Amniotic stem cell (primary cell): ENCODE data around the gene ZMPSTE24.
"Not testable (repeated sequence)": the region's sequence is repeated elsewhere in the genome, so short reads cannot be mapped to it uniquely, and the experiment has no call there.

Experiments used
- DNase-seq: peaks from one replicate; lab custom pipeline; 2025; lab: John Stamatoyannopoulos, UW

The ZMPSTE24 gene

DNA sequence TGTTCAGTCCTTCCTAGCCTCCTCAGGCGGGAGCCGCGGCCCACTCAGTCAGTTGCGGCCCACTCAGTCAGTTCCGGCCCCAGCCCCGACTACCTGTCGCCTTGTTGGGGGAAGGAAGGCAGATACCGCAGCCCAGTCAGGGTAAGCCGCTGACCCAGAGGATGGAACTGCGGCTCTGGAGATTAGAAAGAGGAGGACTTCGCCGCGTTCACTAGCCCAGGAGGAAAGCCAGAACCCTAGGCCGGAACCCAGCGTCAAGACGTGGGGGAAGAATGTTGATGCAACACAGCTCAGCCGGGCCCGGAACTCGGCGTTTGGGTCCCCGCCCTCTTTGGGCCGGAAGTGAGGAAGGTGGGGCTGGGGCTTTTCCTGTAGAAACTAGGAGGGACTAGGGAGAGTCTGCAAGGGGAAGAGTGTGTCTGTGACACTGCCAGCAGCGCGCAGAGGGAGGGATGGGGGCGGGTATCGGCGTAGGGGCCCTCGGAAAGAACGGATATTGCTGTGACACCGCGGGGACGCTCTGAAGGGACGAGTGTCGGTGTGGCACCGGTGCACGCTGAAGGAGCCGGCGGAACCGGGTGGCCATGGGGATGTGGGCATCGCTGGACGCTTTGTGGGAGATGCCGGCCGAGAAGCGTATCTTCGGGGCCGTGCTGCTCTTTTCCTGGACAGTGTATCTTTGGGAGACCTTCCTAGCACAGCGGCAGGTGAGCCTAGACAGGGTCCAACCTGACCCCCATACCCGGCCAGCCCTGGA lies at the start of gene ZMPSTE24:
ZMPSTE24 (plus strand) TSS at position 549 of the 757 bp plus-strand sequence; CDS start at position 585, 36 bp downstream.
- peak; percentile 91 for DNase-seq

- DNase-seq = no peak
These were observed 47.4 kb upstream of the ZMPSTE24 start for GRCh38 chr1:40210511-40211204.

DNA sequence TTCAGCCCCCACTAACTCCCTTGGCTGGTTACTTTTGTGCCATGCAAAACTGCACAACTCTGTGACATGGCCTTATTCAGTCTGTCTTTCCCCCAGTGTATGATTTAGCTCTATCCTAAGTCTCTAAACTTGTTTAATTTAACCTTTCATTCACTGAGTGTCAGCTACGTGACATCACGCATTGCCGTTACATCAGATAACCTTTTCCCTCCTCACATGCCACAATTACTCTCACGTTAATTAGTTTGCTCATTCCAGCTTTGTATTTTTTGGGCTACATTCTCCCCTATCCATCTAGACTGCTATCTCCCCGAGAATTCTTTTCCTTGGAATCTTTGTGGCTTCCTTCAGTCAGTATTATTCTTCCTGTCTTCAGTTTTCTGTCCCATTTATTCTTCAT lies 39.7 kb upstream of the ZMPSTE24 start:
- no peak for DNase-seq

GRCh38 chr1:40221471-40221905 lies 36.5 kb upstream of the ZMPSTE24 start:
- not testable (repeated sequence) for DNase-seq

DNA sequence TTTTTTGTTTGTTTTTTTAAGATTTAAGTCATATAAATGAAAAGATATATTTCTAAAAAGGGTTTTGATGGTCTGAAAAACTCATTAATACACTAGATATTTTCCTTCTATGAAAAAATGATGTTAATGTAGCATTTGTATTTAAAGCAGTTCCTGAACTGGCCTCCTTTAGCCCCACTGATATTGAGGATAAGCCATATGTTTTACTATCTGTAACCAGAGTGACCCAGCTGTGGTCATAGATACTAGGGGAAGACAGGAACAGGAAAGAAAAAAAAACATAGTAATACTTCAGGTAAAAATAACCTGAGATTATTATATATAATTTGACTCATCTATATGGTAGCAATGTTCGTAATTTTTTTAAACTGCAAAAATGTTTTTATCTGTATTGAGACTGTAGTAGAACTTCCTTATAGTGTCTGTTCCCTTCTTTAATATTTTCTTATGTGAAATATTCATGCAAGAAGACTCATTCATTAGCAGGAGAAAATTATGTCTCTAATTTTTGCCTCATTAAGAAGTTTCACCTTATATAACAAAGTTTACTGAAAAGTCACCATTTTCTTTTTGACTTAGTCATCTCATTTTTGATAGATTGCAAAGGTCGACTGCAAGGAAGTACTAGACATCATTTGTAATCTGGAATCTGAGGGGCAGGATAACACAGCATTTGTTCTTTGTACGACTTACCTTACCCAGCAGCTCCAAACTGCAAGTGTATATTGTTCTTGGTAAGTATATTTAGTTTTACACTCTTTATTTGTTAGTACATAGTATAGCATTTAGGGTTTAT lies 35.9 kb upstream of the ZMPSTE24 start:
- DNase-seq = no peak

GRCh38 chr1:40224040-40224439 lies 34.0 kb upstream of the ZMPSTE24 start:
- no peak for DNase-seq

DNA sequence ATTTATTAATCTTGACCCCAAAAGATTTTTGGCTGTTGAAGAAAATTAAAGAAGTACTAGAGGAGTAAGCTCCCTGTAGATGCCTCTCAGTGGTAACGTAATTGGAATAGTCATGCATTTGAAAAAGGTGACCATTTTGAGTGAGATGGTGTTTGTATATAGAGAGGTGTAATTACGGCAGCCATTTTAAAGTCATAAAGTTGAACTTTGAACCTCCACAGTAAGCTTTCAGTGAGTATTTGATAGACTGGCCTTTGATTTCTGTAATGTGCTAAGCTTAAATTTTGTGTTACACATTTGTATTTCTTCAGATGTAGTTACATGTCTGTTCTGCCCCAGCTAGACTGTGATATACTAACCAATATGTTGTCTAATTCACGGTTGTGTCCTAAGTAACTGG lies 31.8 kb upstream of the ZMPSTE24 start:
- DNase-seq = no peak

GRCh38 chr1:40232444-40232843 lies 25.6 kb upstream of the ZMPSTE24 start:
- DNase-seq = no peak

- no peak for DNase-seq
These were observed 18.4 kb upstream of the ZMPSTE24 start for GRCh38 chr1:40239626-40240025.

GRCh38 chr1:40240390-40240789 lies 17.6 kb upstream of the ZMPSTE24 start:
- DNase-seq = no peak

- DNase-seq = no peak
These were observed 16.7 kb upstream of the ZMPSTE24 start for GRCh38 chr1:40241362-40241761.

GRCh38 chr1:40243351-40243750 lies 14.7 kb upstream of the ZMPSTE24 start:
- DNase-seq = no peak

DNA sequence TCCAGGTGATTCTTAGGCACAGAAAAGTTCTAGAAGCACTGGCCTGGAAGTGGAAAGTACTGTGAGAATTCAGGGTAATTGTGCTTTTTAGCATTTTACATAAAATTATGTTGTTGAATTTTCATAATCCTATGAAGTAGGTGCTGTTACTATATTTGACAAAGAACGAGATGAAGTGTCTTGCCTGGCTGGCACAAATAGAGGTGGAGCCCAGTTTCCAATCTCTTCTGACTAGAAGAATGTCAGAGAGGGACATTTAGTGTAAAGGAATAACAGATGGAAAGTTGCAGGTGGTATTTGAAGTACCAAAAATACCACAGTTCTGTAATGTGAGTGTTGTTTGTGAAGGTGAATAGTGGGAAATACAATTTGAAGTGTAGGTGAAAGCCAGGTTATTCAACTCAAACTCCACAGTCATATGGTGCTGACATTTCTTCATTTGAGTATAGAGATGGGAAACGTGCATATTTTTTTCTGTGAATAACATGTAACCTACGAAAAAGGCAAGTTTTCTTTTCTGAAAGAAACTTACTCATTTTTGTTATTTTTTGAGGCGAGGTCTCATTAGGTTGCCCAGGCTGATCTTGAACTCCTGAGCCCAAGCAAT lies 13.8 kb upstream of the ZMPSTE24 start:
- DNase-seq = no peak

DNA sequence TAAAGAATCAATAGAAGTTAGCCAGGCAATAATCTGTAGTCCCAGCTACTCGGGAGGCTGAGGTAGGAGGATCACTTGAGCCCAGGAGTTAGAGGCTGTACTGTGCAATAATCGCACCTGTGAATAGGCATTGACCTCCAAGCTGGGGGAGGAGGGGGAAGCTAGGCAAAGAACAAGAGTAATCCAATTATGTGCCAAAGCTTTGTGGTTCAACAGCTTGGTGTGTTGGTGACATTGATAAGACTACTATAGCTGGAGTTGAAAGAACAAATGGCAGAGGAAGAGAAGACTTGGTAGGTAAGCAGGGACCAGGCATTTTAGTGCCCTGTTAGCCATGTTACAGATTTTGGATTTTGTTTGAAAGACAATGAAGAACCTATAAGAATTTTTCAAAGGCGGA lies 12.3 kb upstream of the ZMPSTE24 start:
- no peak for DNase-seq

DNA sequence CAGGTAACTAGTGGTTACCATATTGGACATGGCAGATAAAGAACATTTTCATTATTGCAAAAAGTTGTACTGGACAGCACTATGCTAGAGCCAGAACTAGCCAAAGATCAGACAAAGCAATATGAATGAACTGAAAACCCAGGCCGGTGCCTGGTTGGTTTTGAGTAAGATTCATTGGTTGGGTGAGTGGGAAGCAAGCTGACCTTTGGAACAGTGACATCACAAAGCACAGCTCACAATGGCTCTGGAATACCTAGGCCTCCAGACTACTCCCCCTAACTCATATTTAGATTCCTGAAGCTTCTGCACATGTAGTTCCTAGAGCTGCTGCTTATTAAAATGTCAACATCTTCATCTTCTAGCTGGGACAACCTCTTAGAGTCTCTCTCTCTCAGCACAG lies 10.4 kb upstream of the ZMPSTE24 start, which contains the start of gene TMCO2:
TMCO2 (plus strand) TSS at position 283 of the 400 bp plus-strand sequence; CDS start at position 340, 57 bp downstream.
- DNase-seq = no peak

GRCh38 chr1:40248412-40248811 lies 9.6 kb upstream of the ZMPSTE24 start:
- DNase-seq = no peak

DNA sequence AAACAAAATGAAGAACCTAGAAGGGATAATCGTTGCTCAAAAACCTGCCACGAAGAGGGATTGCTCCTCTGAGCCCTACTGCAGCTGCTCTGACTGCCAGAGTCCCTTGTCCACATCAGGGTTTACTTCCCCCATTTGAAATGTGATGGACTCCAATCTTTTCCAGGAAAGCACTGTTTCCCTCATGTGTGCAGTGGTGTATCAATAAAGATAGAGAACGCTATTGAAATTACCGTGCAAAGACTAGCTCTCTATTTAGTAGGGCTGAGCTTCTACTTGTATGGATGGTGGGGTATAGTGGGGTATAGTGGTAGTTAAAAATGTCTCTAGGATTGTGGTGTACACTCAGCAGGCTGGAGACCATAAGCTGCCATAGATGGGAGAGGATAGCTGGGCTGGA lies 6.6 kb upstream of the ZMPSTE24 start:
- no peak for DNase-seq

- DNase-seq = no peak
These were observed 5.4 kb upstream of the ZMPSTE24 start for GRCh38 chr1:40252601-40253000.

- DNase-seq = no peak
These were observed 2.8 kb upstream of the ZMPSTE24 start for GRCh38 chr1:40255231-40255630.

GRCh38 chr1:40256401-40257084 lies 1.5 kb upstream of the ZMPSTE24 start:
- DNase-seq = no peak

GRCh38 chr1:40257313-40257687 lies 736 bp upstream of the ZMPSTE24 start:
- DNase-seq = peak; percentile 31

- no peak for DNase-seq
These were observed 371 bp downstream of the ZMPSTE24 start for GRCh38 chr1:40258445-40258769.
